ENCODE measurements around the gene NRAS.

- TF ChIP-seq, protein P1, sequence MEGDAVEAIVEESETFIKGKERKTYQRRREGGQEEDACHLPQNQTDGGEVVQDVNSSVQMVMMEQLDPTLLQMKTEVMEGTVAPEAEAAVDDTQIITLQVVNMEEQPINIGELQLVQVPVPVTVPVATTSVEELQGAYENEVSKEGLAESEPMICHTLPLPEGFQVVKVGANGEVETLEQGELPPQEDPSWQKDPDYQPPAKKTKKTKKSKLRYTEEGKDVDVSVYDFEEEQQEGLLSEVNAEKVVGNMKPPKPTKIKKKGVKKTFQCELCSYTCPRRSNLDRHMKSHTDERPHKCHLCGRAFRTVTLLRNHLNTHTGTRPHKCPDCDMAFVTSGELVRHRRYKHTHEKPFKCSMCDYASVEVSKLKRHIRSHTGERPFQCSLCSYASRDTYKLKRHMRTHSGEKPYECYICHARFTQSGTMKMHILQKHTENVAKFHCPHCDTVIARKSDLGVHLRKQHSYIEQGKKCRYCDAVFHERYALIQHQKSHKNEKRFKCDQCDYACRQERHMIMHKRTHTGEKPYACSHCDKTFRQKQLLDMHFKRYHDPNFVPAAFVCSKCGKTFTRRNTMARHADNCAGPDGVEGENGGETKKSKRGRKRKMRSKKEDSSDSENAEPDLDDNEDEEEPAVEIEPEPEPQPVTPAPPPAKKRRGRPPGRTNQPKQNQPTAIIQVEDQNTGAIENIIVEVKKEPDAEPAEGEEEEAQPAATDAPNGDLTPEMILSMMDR (optimal IDR thresholded peaks at IDR 0.05 in 1 of 3, IDR thresholded peaks at IDR 0.05 in 1 of 3, conservative IDR thresholded peaks at IDR 0.05 in 1 of 3; ENCODE audit: extremely low read depth in 1 of 3, insufficient read depth in 2 of 3, low read length in 3 of 3) = no peak
- TF ChIP-seq EZH2 (IDR thresholded peaks at IDR 0.05; ENCODE audit: low read length) = no peak
These were observed 9.0 kb downstream of the NRAS start for GRCh38 chr1:114707604-114708003.
